Activated naive CD4-positive, alpha-beta T cell treated with Interleukin-2 at 50 U/mL for 16 hours (primary cell): Measurements from ENCODE around the gene COX11.

Source experiments
- DNase-seq: peaks from one replicate; pipeline ENCODE4 v3.0.0-alpha.2; 2020

Gene COX11

DNA sequence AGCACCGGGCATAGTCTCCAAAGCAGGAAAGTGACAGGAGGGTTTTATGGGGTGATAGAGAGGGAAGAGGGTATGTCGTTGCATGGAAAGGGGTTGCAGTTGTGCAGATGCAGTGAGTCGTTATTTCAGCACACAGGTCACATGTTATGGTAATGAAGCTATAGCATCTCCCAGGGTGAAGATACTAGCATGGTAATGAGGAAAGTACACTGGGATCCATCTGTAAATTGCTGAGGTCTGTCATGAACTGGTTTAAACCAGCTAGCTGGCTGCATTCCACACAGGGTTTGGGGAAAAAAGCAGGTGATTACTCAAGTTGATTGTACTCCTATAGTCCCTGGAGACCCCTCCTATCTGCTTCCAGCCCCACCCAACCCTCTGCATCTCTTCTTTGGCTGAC lies 11.7 kb downstream of the COX11 start:
- no peak for DNase-seq

DNA sequence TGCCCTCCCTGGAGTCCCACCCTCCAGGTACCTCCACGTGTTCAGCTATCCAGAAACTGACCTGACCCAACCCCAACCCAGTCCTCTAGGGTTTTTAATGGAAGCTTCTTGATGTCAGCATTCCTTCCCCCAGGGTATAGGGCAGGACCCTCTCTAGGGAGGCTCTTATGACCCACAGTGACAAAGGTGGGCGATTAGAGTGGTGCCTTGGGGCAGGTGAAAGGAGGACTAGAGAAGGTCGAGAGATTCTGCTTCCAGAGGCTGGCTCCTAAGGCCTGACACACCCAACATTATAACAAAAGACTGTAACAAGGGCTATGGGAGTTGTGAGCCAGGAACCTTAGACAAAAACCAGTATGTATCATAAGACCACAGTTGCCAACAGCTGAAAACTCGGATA lies 17.2 kb downstream of the COX11 start:
- no peak for DNase-seq

DNA sequence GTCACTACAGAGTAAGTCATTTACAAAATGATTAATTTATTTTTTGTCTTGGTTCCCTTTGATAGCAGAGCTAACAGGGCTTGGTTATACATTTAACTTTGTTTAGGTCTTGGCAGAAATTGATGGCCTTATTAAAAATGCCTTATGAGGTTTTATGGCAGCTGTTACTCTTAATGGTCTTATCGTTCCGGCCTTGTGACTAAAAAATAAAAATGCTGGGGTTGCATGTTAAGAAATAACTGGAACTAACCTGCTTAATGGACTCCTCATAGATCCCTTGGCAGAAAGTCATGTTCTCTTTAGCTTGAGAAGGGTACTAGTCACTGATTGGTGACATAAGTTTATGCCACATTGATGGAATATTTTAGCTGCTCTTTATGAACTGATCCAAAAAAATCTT lies 18.3 kb downstream of the COX11 start:
- no peak for DNase-seq

DNA sequence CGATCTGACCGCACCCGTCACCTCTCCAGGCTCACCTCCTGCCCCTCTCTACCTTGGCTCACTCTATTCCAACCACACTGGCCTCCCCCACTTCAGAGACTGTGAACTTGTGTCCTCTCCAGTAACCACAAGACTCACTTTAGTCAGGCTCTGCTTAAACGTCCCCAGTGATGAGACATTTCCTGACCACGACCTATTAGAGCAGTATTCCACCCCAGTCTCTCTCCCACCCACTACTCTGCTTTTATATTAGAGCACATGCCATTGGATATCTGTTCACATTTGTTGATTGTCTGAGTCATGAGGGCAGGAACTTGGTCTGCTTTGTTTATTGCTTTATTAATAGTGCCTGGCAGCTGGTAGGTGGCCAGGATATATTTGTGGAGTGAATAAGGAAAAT lies 20.1 kb downstream of the COX11 start:
- no peak for DNase-seq

DNA sequence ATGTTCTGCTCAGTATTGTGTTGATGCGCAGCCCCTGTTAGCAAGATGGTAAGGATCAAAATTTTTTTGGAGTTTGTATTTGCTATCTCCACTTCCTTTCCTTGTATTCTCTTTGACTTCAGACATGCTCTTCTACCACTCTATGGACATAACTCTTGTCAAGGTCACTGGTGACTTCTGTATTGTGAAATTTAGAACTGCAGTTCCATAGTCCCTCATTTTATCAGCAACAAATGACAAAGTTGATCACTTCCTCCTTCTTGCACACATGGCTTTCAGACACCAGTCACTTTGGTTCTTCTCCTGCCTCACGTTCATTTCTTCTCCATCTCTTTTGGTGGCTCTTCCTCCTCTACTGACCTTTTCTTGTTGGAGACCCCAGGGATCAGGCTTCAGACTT lies 21.1 kb downstream of the COX11 start:
- no peak for DNase-seq

DNA sequence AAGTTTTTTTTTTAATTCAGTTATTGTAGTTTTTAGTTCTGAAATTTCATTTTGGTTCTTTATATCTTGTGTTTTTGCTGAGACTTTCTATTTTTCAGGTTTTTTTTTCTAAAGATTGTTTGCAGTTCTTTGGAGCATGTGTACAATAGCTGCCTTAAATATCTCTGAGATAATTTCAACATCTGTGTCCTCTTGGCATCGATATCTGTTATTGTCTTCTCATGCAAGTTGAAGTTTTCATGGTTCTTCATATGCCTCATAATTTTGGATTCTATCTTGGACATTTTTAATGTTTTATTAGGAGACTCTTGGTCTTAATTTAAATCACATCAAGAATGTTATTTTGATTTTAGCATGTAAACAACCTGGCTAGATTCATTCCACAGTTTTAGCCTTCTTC lies 22.8 kb downstream of the COX11 start:
- DNase-seq = no peak

DNA sequence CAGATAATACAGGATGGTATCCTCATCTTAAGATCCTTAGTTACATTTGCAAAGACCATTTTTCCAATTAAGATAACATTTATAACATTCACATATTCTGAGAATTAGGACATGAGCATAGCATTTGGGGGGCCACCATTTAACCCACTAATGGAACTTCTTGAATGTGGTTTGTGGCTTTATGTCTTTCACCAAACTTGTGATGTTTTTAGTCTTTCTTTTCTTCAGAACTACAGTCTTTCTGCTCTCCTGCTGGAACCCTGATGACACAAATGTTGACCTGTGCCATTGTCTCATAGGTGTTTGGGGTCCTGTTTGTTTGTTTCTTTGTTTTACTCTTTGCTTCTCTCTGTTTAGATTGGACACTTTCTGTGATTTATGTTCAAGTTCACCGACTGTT lies 23.2 kb downstream of the COX11 start:
- DNase-seq = no peak

DNA sequence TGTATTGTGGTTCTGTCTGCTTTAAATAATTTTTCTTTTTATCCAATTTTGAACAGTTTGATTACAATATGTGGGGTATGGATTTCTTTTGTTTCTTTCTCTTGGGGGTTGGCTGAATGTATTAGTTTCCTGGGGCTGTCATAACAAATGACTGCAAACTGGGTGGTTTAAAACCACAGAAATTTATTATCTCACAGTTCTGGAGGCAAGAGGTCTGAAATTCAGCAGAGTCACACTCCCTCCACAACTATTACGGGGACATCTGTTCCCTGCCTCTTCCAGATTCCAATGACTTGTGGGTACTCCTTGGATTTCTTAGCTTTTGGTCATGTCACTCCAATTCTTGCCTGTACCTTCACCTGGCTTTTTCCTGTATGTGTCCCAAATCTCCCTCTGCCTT lies 23.7 kb downstream of the COX11 start:
- DNase-seq = no peak

DNA sequence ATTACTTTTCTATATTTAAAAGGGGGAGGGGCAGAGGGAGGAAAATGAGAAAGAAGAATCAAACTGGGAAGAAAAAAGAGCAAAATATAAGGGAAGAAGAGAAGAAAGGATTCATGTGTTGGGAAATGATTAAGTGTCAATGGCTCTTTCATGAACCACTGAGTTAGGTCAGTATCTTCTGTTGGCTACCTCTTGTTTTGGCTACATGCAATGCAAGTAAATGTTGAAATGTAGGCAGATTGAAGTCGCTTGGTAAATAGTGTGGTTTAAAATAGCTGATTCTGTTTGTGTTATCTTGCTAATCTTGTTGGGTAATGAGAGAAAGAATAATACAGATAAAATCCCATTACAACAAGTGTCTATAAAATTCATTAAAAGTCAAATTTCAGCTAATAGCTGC lies 27.2 kb downstream of the COX11 start:
- DNase-seq = no peak

DNA sequence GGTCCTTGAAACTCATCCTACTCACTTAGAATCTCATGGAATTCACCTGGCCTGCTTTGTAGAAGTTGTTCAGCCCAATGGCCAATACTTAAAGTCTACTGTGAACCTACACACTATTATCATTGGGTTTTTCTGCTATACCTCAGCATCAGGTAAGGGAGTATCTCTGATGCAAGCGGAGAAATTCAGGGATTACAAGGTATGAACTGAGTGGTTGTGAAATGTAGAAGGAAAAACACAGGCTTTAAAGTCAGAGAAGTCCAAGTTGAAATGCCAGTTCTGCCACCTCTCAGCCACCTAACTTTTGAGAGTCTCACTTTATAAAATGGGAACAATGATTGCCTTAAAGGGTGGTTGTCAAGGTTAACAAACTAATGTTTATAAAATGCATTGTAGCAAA lies 31.0 kb downstream of the COX11 start:
- DNase-seq = no peak

DNA sequence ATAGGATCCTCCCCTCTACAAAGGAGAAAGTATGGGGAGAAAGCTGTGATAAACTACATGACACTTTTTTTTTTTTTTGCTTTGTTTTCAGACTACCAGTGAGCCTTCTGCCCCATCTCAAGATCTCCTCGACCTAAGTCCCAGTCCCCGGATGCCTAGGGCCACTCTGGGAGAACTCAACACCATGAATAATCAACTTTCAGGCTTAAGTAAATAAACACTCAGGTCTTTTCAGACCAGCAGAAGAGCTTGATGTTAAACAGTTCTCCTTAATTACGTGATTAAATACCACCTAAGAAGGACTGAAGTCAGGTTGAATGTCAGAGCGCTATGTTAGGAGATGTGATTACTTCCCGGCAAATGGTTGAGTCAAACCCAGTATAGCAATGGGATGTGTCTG lies 31.4 kb downstream of the COX11 start:
- no peak for DNase-seq

DNA sequence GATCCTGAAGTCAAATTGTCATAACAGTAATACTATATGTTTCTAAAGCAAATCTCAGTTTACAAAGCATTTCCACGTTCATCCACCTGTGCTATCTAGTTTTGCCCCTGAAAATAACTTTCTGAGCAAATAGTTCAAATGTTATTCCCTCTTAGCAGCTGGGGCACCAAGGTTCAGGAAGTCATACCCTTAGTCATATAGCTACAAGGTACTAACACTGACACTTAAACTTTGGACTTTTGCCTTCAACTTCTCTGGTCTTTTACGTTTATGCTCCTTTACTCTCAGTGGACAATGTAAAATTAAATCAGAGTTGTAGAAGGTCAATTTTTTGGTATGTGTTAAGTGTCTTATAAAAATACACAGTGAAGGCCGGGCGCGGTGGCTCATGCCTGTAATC lies 33.0 kb downstream of the COX11 start:
- no peak for DNase-seq

DNA sequence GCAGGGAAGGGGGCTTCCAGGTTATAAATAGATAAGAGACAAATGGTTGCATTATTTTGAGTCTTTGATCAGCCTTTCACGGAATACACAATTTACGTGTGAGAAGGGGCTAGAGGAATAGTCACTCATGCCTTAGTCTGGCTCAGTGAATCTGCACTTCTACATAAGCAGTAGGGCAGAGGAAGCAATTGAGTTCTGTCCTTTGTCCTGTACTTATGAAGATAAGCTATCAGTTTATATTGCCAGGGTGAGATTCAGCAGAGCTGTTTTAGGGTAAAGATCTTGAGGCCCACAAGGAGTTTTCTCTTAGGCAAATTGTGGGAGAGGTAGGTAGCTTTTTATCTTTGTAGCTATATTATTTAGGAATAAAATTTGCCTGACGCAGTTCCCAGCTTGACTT lies 34.5 kb downstream of the COX11 start:
- DNase-seq = no peak

DNA sequence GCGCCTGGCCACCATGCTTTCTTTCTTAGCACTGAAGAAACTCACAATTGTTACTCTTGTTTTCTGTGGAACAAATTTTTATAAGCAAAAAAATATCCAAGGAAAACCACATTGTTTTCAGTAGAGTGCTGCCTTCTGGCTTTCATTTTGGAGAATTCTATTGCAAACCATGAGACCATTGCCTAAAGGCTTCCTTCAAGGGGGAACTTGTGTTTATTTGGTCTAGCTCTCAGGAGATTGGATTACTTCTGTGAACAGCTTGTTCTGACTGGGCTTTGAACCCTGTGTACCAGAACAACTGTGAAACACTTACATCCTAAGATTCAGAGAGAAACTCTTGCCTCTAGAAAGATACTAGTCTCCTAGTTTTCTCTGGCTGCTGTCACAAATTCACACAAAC lies 35.7 kb downstream of the COX11 start:
- no peak for DNase-seq

DNA sequence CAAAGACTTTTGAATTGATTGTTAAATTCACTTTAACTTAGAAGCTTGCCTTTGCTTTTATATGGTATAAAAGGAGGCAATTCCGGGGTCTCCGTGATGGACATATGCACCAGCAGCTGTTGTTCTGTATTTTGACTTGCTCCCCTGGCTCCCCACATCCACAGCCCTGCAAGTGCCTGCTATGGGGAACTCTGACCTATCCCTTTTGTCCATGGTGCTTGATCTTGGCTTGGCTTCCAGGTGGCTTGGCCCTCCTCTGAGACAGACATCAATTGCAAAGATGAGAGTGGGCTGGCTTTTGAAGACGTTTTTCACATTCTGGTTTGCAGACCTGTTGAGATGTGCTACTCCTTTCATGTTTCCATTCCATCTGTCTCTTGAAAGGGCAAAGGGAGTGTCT lies 40.9 kb downstream of the COX11 start:
- DNase-seq = no peak

DNA sequence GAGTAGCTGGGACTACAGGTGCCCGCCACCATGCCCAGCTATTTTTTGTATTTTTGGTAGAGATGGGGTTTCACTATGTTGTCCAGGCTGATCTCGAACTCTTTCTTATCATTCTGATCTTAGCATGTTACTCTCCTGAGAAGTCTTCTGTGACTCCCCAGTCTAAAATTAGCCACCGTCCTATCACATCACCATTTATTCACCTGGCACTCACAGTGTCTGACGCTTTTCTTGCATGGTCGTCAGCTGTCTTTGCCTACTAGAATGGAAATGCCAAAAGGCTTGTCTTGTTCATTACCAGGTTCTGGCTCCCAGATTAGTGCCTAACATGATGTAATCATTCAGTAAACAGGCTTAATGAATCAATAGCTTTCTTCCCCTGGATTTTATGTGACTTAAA lies 44.0 kb downstream of the COX11 start:
- no peak for DNase-seq

DNA sequence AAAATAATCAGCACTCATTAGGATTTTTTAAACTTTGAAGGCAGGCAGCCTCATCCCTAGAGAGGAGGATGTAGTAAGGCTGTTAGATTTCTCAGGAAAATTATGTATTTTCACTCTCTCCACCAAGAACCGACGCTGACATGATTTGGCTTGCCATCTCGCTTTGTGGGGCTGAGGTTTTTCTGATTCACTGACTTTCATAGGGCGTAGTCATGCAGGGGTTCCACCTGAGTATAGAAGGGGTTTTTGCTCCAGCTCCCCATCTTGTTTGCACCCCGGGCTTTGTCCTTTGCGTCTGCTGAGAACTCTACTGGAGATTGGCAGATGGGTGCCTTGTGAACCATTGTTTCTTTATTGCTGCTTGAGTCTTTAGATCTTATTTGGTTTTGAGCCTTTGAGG lies 47.6 kb downstream of the COX11 start:
- no peak for DNase-seq

DNA sequence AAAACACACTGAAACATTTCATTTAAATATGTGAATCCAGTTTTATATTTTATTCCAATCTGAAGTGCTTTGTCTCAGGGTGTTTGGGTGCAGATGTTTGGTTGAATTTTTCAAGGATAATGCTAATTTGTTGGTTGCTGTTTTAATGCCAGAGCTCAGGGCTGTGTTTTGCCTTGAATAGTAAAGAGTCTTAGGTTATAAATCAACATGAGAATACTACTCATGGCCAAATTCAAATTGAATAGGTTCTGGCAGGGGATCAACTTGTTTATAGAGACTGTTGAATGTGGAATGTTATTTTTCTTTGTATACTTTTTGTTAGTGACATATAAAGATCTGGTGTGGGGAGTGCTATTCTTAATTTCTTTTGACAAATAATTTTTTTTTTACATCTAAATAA lies 49.0 kb downstream of the COX11 start:
- no peak for DNase-seq

DNA sequence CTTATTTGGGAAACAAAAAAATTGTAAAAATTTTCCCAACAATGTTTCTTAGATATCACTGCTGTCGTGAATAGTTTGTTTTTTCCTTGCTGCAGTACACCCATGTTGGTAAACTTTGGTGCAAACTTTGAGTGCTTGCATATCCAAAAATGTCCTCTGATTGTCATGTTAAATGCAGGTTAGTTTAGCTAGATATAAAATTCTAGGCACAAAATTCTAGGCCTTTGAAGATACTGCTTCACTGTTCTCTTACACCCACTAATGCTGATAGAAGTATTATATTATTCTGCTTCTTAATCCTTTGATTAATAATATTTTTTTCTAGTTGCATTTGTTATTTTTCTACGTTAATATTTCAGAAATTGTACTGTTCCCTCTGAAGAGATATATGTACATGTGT lies 51.7 kb downstream of the COX11 start:
- no peak for DNase-seq
